Measurements from ENCODE around the gene NBAS. TPM values are rescaled to one million over a fixed set of nuclear protein-coding genes. Genes with fewer than 3 reads are reported as not detected.
"Not testable (repeated sequence)": the region's sequence is repeated elsewhere in the genome, so short reads cannot be mapped to it uniquely, and the experiment has no call there.

The NBAS gene
- total RNA-seq, 1 donor from 2014 or later = 108 TPM

DNA sequence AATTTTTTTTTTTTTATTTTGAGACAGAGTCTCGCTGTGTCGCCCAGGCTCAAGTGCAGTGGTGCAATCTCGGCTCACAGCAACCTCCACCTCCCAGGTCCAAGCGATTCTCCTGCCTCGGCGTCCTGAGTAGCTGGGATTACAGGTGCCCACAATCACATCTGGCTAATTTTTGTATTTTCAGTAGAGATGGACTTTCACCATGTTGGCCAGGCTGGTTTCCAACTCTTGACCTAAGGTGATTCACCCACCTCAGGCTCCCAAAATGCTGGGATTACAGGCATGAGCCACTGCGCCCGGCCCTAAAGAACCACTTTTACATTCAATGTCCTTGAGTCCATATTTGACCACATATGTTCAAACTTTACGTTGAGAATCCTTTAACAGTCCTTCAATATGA, 156.6 kb downstream of the NBAS start:
- DNase-seq = not testable (repeated sequence)

DNA sequence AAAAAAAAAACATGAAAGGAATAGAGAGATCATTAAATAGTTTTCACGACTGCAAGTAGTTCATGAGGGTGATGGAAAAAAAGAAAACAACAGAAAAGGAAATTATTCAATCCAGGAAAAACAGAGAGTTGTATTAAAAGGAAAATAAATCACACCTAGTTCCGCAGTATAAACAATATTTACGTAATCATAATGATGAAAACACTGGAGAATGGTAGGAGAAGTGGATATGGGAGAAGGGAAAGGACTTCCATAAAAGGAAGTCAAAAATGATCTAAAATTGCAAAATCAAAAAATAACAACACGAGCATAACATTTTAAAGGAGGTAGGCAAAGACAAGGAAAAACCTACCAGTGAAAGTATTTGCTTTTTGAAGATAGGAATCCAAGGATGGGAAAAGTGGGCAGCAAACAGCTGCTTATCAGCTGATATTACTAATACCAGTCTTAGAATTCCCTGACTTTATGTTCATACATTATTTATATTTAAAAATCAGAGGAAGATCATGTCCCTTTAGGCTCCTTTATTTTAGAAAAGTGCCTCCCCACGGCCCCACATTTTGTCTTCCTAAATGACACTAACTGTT, 160.8 kb downstream of the NBAS start:
- peak; percentile 8 for DNase-seq

DNA sequence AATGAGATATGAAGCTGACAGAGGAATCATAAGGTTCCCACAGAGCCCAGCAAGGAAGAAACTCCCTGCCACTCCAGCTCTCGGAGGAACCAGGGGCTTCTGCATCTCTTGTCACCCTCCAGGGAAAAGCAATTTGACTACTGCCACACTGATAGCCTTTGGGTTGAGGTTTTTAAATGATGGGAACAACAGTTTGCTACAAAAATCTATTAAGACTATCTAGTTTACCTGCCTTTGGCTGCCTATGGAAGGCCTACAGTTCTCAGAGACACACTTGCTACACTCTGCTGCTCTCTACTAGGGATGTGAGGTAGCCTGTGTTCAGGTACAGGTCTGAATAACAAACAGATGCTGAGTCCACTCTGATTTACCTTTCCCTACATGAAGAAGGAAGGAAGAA, 161.9 kb downstream of the NBAS start:
- no peak for DNase-seq

DNA sequence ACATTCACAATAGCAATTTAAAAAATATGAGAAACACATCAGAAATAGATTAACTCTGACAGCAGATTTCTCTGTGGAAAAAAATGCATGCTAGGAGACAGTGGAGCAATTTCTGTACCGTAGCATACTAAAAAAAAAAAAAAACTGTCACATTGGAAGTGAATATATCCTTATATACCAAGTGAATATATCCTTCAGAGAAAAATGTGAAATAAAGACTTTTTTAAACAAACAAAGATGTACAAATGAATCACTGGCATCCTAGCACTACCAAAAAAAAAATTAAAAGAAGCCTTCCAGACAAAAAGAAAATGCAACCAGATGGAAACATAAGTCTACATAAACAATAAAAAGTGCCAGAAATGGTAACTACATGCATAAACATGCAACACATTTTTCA, 169.4 kb downstream of the NBAS start:
- no peak for DNase-seq

DNA sequence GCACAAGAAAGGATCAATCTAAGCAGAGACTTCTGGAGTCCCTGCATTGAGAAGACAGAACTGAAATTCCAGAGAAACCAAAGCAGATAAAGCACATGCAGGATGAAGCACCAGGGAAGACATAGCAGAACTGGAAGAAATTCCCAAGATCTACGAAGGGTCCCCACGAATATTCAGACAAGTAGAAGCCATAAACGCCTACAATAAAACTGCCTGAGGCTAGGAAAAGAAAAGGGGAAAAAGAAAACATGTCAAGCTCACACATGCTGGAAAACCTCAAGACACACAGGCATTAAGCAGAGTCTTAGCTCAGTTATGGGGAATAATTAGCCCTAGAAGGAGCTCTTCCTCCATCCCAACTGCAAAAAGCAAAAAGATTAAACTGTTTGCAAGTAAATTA, 171.2 kb downstream of the NBAS start:
- no peak for DNase-seq

DNA sequence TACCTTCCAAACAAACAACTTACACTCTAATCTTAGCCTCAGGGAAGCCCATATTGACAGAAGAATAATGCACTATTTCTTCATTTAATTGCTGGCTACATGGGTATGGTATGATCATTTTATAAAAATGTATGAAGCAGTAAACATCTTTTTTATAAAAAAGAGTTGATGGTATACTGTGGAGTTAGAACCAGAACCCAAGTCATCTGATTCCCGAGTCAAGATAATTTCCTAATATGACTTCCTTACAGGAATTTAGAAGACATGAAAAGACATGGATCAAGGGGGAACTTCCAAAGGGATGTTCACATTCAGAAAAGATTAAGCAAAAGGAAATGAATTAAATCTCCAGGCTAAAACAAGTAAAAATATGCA, 171.8 kb downstream of the NBAS start:
- no peak for DNase-seq

DNA sequence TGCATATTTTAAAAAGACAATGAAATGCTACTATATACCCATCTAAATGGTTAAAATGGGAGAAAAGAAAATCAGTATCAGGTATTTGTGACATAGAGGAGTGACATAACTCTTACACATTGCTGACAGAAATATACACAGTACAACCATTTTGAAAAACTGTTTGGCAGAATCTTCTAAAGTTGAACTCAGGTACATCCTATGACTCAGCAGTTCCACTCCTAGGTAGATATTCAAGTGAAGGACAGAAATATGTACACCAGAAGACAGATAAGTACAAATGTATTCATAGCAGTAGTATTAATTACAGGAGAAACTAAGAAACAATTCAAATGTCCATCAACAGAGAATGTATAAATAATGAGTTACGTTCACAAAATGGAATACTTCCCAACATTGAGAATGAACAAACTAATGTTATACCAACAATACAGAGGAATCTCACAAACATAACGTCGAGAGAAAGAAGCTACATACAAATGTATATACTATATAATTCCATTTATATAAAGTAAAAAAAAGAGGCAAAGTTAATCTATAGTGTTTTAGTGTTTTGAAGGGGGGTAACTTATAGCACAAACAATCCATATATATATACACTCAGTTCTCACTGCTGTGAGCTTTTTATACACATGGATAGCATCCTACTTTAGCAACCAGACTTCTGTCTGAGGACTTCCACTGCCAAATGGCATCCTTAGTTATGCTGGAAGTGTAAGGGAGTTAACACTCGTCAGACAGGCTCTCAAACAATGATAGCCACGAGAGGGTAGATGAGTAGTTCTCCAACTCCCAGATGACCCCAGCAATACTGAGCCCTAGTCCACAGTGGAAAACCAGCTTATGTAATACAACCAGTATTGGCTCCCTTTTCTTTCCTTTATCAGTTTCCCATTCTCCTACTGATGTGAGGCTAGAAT, 172.5 kb downstream of the NBAS start:
- DNase-seq = no peak

DNA sequence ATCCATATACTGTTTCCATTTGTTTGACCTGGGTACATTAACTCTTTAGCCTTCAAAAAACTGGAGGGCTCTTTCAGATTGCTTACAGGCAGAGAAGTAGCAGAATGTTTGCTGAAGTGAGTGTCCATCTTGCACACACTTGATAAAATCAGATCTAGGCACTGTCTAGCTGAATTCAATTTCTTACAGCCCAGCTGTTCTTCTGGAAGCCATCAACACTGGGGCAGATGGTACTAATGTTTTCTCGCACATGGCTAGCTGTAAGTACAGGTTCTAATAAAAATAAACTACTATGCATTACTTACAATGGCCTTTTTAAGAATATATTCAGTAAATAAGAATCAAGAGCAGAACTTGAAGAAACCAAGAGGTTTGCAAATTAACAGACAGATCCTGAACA, 175.9 kb downstream of the NBAS start:
- DNase-seq = no peak

DNA sequence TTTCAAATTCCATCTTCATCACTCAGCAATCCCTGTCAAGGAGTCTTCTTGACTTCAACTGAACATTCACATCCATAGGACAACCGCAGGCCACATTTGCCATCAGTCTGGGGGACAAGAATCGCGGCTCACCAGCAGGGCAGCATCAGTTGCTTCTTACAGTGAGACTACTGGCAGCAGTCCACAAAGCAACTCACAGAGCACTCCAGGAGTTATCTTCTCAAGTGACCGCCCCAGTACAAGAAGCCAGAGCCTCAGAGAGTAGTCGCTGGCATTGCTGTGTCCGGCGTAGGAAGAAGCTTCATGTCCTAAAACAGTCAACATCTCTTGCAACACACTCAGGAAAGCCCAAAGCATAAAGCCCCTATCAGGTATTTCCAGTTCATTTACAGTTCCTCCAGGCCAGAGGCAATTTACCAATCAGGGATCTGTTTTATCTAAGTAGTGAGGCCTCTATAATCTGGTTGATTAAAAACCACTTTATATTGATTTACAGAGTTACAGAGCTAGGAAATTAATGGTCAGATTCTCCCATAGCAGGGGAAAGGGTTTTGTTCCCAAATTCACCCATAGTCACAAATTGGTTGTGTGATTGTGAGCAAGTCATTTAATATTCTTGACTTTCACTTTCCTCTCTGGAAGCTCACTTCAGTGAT, 177.3 kb downstream of the NBAS start:
- DNase-seq = no peak

DNA sequence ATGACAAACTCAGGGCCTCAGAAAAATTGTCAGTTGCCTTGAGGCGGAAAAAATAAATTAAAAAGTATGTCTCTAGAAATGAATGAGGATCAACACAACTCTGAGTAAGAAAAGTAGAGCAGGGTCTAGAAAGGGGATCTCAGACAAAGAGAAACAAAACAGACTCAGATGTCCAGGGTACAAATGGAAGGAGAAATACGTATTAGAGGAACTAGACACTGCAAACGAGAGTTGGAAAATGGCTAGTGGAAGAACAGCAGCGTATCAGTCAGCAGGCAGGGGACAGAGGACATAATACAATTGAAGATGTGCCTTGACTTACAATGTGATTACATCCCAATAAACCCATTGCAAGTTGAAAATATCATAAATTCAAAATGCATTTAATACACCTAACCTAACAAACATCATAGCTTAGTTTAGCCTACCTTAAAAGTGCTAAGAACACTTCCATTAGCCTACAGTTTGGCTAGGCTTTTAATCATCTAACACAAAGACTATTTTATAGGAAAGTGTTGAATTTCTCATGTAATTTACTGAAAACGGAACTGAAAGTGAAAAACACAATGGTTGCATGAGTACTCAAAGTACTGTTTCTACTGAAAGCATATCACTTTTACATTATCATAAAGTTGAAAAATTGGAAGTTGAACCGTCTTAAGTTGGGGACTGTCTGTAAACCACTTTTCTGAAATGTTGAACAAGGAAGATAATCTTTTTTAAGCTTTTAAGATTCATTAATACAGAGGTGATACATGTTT, 182.8 kb downstream of the NBAS start:
- no peak for DNase-seq

DNA sequence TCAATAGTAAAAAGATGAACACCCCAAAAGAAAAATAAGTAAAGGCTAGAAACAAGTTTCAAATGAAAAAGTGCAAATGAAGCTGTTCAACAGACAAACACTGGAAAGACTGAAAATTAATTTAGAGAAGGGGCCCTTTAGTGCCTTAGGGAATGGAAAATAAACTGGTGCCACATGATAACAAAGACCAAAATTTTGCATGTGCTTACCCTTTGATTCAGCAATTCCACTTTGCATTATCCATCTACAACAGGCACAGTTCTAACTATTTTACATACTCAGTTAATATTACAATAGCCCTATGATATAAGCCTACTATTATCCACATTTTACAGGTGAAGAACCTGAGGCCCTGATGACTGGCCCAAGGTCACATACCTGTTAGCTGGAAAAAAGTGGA, 183.9 kb downstream of the NBAS start:
- no peak for DNase-seq

DNA sequence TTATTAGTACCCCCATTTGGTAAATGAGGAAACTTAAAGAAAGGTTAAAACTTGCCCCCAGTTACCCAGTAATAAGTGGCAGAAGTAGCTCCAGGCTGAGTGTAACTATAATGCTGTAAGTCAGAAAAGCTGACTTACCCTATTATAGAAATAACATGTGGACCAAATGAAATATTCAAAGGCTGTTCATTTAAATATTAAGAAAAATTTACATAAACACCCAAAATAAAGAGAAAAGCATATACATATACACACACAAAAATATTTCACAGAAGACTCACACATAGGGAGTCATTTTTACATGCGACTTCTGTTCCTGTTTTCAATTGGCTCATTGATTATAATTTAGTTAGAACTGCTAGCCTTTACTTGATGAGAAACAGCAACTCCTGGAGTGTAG, 189.1 kb downstream of the NBAS start:
- DNase-seq = no peak

DNA sequence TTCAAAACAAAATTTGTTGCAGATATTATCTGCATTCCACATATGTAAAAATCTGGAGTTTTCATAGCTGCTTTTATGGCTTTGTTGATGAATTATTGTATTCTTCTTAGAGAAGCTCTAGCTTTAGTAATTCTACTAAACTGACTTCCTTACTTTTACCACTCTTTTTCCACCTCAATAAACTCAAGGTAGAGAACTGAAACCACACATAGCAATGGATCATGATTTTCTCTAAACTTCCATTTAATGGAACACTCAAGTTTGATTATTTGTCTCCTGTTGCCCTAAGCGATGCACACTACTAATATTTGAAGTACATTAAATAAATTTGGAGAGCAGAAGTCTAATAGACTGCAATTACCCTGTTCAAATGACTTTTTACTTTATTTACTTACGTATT, 192.0 kb downstream of the NBAS start:
- DNase-seq = no peak

DNA sequence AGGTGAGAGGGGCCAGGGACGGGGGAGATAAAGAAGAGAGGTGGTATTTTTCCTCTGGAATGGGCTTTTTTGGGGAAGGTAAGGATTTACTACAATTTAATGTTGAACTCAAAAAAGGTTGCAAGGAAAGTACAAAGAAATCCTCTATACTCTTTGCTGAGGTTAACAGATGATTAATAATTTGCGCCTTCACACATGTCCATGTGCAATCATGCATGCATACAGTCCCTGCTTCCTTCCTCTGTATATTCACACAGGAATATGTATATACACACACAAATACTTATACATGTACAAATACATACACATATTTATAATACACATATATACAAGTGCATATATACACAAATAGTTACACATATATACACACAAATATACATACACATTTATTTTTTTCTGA, 193.4 kb downstream of the NBAS start:
- no peak for DNase-seq

DNA sequence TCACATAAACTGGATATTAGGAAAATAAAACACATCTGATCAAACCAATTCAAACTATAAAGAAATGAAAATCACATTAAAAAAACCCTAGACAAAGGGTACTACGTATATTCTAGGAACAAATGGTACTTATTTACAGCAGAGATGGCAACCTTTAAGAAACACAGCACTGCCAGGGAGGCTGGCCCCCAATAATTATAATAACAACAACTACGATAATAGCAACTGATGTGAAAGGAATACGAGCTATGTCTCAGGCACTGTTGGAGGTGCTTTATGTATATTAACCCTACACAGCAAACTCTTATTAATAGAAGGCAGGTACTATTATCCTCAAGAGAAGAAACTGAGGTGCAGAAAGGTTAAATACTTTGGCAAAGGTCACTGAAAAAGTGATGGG, 193.9 kb downstream of the NBAS start:
- DNase-seq = no peak

DNA sequence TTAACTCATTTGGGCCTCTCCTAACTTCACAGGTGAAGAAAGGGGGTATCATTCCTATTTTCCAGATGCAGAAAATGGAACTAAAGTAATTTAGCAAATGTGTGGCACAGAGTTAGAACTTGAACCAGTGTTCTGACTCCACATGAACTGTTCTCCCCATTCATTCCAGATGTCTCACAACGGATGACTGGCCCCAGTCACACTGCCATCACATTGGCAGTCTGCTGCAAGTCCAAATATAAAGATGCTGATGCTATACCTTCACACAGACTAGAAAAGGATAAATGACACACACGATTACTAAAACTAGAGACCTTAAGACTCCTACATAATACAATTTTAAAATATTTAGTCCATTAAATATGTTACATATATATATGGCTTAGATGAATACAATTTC, 195.7 kb downstream of the NBAS start:
- DNase-seq = no peak

DNA sequence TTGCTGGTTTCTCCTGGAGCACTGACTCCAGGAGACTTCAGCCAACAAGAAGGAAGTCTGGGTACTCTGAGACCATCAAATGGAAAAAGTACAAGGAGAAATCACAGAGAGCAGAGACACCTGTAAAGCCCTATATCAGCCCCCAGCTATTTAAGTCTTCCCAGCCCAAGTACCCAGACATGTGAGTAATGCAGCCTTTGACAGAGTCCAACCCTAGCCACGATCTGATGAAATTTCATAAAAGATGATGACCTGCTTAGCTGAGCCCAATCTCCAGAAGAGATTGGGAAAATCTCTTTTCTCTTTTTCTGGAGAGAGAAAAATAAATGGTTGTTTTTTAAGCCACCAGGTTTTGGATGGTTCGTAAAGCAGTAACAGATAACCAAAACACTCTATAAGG, 196.6 kb downstream of the NBAS start:
- no peak for DNase-seq

DNA sequence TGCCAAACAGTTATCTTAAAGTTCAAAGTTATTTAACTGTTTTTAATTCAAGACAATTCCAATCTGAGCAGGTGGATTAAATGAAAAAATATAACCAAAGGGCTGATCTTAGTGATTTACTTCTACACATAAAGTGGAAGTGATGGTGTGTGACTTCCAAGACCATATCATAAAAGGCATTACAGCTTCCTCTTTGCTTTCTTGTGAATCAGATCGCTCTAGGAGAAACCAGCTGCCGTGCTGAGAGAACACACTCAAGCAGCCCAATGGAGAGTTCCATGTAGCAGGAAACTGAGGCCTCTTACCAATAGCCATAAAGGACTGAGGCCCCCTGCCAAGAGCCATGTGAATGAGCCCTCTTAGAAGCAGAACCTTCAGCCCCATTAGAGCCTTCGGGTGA, 197.4 kb downstream of the NBAS start:
- no peak for DNase-seq

DNA sequence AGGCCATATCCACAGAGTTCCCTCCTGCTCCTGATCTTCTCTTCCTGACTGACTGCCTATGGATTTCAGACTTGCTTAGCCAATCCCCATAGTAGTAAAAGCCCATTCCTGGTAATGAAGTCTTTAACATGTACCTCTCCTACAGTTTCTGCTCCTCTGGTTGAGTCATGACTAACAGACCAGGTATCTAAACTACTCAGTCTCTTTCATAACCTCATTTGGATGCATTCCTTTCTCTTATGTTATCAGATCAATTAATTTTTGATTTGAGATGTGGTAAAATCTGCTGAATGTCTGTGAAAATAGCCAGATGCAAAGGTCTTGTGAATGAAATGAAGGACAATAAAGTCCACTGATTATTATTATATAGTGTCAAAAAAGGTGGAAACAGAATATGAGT, 198.0 kb downstream of the NBAS start:
- DNase-seq = no peak

DNA sequence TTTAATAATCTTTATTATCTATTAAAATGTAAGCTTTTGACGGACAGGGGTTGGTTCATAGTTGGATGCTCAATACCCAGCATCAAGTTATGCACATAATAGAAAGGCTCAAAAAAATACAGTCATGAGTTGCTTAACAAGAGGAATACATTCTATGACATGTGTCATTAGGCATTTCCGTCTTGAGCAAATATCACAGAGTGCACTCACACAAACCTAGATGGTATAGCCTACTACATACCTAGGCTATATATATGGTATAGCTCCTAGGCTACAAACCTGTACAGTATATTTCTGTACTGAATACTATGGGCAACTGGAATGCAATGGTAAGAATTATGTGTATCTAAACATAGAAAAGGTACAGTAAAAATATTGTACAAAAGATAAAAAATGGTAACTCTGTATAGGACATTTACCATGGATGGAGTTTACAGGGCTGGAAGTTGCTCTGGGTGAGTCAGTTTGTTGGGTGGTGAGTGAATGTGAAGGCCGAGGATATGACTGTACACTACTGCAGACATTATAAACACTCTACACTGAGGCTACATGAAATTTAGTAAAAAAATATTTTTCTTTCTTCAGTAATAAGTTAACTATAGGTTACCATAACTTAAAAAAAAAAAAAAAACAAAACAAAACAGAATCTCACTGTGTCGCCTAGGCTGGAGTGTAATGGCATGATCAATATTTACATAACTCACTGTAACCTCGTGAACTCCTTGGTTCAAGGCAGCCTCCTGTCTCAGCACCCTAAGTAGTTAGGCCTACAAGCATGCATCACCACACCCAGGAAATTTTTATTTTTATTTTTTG, 201.2 kb downstream of the NBAS start:
- peak; percentile 87 for DNase-seq

DNA sequence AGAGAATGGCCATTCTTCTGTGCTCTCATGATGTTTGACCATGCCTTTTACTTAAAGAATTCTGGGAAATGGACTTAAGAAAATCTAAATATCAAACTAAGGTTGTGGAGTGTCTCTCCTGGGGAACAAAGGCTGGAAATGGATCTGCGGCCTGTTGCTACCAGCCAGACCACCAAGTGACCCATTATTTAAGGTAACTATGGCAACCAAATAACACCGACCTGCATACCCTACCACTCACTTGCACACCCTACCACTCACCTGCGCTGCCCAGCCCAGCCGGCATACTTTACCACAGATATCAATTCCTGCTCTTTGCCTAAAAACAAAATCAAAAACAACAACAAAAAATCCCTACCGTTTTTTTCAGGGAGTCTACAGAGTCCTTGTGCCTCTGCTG, 203.2 kb downstream of the NBAS start:
- DNase-seq = no peak

DNA sequence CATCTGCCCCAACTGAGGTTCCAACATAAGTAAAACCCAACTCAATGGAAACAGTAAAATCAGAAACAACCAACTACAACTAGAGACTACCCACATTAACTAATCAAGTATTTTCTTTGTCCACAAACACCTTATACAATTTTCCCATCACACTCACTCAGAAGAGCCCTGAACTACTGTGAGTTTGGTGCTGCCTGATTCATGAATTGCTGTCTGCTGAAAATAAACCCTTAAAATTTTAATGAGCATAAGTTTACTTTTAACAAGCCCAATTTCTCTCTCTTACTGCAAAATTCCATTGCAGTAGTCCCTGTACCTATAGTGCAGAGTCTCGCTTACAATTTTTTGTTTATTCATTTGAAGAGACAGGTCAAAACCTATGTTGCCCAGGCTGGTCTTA, 203.9 kb downstream of the NBAS start:
- DNase-seq = no peak

Measured in dermis blood vessel endothelial cell (primary cell).